Activated effector memory CD4-positive, alpha-beta T cell treated with Interleukin-2 at 50 U/mL for 16 hours (primary cell): ENCODE data around the gene MYCL.
"Not testable (repeated sequence)": the region's sequence is repeated elsewhere in the genome, so short reads cannot be mapped to it uniquely, and the experiment has no call there.

Experiments used
- DNase-seq: peaks from one replicate; pipeline ENCODE4 v3.0.0-alpha.2; 2020

Gene MYCL

DNA sequence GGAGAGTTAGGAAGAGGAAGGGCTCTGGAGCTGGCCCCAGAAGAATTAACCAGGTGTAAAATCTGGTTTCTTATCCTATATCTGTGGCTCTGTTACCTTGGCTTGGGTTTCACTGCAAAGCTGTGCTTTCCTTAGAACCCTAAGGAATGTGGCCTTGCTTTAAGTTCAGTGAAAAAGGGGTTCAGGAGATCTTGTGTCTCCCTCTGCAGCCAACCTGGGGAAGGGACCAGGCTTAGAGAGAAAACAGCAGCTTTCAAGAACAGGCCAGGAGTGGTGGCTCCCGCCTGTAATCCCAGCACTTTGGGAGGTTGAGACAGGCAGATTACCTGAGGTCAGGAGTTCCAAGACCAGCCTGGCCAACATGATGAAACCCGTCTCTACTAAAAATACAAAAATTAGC lies 16.1 kb upstream of the MYCL start:
- no peak for DNase-seq

GRCh38 chr1:39915499-39916129 lies 13.9 kb upstream of the MYCL start:
- no peak for DNase-seq

- not testable (repeated sequence) for DNase-seq
These were observed 11.4 kb upstream of the MYCL start for GRCh38 chr1:39913136-39913535.

DNA sequence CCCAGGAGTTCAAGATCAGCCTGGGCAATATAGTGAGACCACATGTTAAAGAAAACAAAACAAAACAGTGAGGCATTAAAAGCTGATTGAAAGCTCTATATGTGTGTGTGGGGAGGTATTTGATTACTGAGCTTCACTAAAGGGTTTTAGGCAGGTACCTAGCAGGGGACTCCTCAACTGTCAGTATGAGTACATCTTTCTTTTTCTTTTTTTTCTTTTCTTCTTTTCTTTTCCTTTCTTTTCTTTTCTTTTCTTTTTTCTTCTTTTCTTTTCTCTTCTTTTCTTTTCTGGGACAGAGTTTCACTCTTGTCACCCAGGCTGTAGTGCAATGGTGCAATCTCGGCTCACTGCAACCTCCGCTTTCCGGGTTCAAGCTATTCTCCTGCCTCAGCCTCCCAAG lies 8.5 kb upstream of the MYCL start:
- DNase-seq: no peak

DNA sequence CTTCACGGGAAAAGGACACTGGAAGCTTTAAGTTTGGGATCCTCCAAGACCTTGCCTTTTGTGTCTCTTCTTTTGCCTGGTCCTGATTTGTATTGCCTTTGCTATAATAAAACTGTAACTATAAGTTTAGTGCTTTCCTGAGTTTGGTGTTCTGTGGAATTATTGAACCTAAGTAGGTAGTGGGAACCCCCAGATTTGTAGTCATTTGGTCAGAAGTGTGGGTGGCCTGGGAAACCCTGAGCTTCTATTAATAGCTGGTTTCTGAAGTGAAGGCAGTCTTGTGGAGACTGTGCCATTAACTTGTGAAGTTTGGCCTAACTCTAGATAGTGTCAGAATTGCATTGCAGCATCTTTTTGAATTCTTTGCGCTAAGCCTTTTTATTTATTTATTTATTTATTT lies 6.8 kb upstream of the MYCL start:
- no peak for DNase-seq

DNA sequence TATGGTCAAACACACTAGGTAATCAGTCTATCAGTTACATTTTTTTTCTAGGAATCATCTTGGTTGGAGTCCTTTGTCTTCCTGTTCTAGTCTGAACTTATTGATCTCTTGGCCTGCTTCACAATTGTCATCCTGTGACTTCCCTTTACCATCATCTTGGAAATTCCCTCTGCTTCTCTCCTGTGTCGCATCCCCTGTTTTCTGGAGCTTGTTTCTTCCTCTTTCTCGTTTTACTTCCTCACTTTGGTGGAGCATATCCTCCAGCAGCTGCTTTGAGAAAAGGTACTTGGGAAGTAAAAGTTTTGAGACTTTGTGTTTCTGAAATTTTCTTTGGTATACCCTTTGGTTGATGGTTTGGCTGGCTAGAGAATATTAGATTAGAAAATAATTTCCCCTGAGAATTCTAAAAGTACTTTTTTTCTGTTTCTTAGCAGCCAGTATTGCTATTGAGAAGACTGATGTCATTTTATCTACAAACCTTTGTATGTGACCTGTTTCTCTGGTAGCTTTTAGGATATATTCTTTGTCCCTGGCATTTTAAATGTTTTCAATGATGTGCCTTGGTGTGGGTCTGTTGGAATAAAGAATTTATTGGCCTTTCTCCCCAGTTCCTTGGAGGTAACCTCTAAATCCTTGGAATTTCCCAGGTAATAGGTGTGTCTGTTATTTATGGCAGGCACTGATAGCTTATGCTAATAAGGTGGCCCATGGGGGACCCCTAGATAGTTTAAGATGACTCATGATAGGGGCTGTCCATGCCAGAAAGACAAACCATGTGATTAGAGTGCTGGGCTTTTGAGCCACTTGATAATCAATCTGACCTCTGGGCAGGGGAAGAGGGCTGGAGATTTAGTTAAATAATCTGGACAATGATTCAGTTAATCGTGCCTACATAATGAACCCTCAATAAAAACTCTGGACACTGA lies 6.1 kb upstream of the MYCL start:
- DNase-seq: no peak

DNA sequence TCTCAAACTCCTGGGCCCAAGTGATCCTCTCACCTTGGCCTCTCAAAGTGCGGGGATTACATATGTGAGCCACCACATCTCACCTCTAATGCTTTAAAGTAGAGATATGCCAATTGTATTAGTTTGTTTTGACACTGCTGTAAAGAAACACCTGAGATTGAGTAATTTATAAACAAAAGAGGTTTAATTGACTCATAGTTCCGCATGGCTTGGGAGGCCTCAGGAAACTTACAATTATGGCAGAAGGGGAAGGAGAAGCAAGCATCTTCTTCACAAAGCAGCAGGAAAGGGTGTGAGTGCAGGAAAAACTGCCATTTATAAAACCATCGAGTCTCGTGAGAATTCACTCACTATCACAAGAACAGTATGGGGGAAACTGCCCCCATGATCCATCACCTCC lies 3.5 kb upstream of the MYCL start:
- DNase-seq: no peak

- no peak for DNase-seq
These were observed 717 bp upstream of the MYCL start for GRCh38 chr1:39902460-39902807.

DNA sequence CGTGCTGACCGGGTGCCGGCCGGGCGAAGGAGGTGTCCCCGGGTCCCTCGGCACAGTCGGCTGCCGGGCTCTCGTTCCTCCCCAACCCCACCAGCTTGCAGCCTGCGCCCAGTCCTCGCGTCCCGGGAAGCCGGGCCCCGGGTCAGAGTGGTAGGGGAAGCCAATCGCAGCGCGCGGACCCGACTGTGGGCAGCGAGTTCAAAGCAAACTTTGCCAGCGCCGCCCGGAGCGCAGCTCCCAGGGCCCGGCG lies 328 bp downstream of the MYCL start:
- no peak for DNase-seq

DNA sequence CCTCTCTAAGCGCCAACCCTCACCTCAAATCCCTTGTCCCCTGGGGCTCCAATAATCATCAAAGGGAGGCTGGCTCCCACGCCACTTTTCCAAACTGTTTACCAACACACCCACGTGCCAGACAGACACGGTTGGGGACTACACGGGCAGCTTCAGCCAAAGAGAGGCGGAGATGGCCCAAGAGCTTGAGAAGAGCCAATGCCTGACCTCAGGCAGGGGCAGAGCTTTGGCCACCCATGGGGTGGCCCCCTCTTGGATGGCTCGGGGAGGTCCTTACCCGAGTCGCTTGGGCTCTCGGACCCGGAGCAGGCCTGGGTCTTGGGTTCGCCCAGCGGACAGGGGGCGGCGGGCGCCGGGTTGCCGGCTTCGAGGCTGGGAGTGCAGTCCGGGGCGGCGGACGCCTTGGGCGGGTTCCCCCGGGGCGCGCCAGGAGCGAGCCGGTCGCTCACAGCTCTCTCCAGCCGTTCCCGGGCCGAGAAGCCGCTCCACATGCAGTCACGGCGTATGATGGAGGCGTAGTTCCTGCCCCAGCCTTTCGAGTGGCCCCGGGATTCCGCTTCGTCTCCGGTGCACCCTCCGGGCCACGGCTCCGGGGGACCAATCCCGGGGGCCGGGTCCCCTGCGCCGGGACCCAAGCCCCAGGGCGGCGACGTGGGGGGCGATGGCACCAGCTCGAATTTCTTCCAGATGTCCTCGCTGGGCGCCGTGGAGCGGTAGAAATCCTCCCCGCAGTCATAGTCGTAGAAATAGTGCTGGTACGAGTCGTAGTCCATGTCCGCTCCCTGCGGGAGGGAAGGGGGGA lies 854 bp downstream of the MYCL start:
- DNase-seq: no peak

- no peak for DNase-seq
These were observed 1.8 kb downstream of the MYCL start for GRCh38 chr1:39899611-39900538.

DNA sequence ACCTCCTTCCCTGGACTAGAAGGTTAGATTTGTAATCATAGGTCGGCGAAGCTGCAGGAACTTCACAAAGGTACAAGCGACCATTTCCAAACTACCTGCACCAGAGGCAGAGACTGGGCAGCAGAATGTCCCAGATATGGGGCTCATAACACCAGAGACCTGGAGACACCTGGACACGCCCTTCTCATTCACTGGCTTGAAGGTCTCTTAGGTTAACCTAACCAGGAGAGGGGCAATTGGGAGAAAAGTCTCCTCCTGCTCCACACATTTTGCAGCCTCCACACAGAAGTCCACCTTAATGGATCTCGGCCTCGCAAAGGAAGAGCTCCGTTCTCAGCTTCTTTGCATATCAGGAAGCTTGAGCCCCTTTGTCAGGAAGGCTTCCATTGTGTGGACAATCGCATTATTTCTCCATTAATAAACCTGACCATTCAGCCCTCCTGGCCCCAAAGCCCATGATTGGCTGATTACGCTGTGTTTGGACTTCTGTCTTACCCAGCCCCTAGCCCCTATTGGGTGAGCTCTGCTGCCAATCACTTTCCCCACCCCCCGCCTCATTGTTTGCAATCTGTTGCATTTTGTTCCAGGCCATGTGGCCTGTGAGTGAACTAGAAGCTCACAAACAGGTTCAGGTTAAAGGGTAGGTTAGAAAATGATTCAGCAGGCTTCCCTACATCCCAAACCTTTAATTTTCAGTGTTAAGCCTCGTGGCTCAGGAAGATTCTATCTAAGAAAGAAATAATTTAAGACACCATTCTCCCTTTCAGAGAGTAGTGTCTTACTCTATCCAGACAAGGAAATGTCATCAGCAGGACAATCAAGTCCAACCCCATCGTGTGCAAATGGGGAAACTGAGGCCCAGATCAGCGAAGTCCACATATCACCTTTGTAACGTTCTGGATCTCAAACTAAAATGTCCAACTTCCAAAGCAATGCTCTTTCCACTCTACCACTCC lies 2.8 kb downstream of the MYCL start:
- no peak for DNase-seq

DNA sequence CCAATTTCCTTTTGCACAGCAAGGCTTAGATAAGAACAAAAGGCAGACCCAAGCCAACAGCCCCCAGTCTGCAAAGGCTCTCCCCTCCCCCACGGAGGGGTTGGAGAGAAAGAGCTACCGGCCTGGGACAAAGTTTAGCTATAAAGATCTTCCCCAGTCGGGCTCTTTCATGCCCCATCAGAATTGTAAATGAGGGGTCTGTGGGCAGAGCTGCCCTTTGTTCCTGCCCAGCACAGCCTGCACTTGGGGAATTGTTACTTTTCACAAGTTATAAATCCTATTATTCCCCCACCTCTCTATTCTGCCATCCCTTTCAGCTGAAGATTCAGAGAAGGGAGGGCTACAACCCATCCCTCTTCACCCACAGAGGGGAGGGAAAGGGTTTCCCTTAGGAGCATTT lies 3.5 kb downstream of the MYCL start:
- DNase-seq: no peak

GRCh38 chr1:39896909-39897685 lies 4.6 kb downstream of the MYCL start:
- DNase-seq: no peak

DNA sequence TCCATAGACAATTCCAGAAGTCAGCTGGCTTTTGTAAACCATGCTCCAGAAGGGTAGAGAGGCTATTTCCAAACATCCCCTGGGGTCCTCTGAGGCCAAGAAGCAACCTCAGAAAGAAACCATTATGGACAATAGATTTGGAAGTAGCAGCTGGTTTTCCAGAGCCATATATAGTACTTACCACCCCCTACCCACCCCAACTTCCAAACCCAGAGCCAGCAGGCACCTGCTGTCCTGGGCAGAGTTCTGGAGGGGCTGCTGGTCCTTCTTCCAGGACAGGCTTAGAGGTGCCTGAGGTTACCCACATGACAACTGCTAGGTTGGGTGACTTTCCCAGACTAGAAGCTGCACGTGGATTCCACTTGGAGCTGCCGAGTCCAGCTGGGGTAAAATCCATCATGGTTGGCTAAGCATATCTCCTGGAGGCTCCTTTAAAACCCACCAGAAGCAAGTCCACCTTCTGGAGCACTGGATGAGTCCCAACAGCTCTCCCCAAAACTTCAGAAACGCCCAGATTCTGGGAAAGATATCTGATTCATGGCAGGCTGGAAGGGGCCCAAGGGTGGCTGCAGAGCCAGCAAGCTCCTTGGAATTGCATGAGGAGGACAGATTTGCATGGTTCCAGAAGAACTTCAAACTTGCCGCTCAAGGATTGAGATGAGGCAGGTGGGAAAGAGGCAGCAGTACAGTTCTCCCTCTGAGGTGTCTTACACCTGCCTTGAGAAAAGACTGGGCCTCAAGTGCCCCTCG lies 5.8 kb downstream of the MYCL start:
- no peak for DNase-seq

DNA sequence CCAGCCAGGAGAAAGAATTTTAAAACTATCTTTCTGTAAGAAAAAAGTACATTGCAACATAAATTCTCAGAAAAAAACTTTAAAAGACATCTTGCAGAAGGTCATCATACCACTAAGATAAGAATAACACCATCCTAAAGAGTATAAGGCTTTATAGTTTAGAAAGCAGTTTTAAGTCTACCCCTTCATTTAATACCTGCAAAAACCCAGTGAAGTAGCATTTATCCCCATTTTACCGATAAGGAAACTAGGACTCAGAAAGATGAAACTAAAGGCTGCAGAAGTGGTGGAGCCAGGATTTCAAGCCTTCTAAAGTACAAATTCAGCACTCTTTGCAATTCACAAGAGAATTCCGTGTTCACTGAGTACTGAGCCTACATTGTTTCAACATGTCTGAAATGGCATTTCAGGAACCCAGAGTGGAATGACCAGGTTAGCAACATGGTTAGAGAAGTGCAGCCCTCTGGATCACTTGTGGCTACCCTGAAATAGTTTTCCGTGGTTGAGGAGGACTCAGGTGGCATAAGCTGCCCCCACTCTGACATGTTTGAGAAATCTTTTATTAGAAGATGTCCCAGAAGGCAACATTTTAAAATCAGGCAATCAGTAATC lies 6.7 kb downstream of the MYCL start:
- no peak for DNase-seq

- no peak for DNase-seq
These were observed 8.8 kb downstream of the MYCL start for GRCh38 chr1:39892601-39893595.

DNA sequence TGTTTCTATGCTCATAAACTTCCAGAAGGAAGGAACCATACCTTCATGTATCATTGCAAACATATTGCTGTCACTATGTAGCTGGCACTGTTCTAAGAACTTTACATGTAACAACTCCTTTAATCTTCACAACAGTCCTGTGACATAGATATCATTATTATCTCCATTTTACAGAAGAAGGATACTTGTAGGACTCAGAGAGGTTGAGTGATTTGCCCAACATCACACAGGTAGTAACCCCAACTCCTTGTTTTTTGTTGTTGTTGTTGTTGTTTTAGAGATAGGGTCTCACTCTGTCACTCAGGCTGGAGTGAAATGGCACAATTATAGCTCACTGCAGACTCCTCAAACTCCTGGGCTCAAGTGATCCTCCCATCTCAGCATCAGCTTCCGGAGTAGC lies 10.8 kb downstream of the MYCL start:
- DNase-seq: no peak
